B cell (primary cell): Measurements from ENCODE around the gene JPH3.

Source experiments
- CTCF ChIP-seq: fragments of 200-600 bp; IDR thresholded peaks from one replicate; pipeline ENCODE4 v1.8.0; 2022; ENCODE audit warnings: antibody characterized with exemption, mild to moderate bottlenecking
- EZH2 ChIP-seq: IDR thresholded peaks from 2 replicates; pipeline ENCODE4 v1.6.1; 2012; ENCODE audit warnings: borderline replicate concordance, low read depth, mild to moderate bottlenecking, moderate library complexity, low read length; ENCODE audit not compliant: insufficient read depth, poor library complexity, severe bottlenecking

- TF ChIP-seq CTCF (no peak), EZH2 (no peak)
Measured at GRCh38 chr16:87677830-87678229, 75.5 kb downstream of the JPH3 start.
